HCT116 (cell line): ENCODE data around the gene EPYC. TPM values are rescaled to one million over a fixed set of nuclear protein-coding genes. Genes with fewer than 3 reads are reported as not detected.

Experiments
- CEBPB ChIP-seq: IDR thresholded peaks from 2 replicates; pipeline ENCODE4 v1.6.1; 2012; ENCODE audit warnings: low read depth
- CTCF ChIP-seq, 3 experiments: fragments of 200-600 bp in 1 of 3; sonication (generic) in 1 of 3; IDR thresholded peaks in 2 of 3; conservative IDR thresholded peaks in 1 of 3; 2 replicates each; pipeline ENCODE4 v1.5.1; 2012 to 2017; ENCODE audit warnings: low read depth in 2 of 3, low read length in 2 of 3, antibody characterized with exemption in 1 of 3, borderline replicate concordance in 1 of 3, control low read depth in 1 of 3, mild to moderate bottlenecking in 1 of 3, mixed read lengths in 1 of 3, mixed run types in 1 of 3, moderate library complexity in 1 of 3; ENCODE audit not compliant: insufficient read depth in 1 of 3
- ELF1 ChIP-seq: IDR thresholded peaks from 2 replicates; pipeline ENCODE4 v1.6.1; 2012; ENCODE audit warnings: low read depth, borderline replicate concordance
- EZH2phosphoT487 ChIP-seq: fragments of 200-600 bp; IDR thresholded peaks from 2 replicates; pipeline ENCODE4 v1.6.1; 2018; ENCODE audit warnings: antibody characterized with exemption, borderline replicate concordance
- JUND ChIP-seq: IDR thresholded peaks from 2 replicates; pipeline ENCODE4 v1.6.1; 2012
- POLR2A ChIP-seq: IDR thresholded peaks from 2 replicates; pipeline ENCODE4 v1.7.0; 2011; ENCODE audit warnings: borderline replicate concordance; ENCODE audit not compliant: insufficient read depth, insufficient read length; ENCODE audit errors: extremely low read depth
- POLR2AphosphoS5 ChIP-seq: IDR thresholded peaks from 2 replicates; pipeline ENCODE4 v1.6.1; 2011; ENCODE audit warnings: mild to moderate bottlenecking, low read depth, low read length, moderate library complexity
- RAD21 ChIP-seq: IDR thresholded peaks from 2 replicates; pipeline ENCODE4 v1.6.1; 2012; ENCODE audit warnings: low read depth, mild to moderate bottlenecking
- REST ChIP-seq: IDR thresholded peaks from 2 replicates; pipeline ENCODE4 v1.6.1; 2012; ENCODE audit warnings: low read depth
- SIN3A ChIP-seq: IDR thresholded peaks from 2 replicates; pipeline ENCODE4 v1.6.1; 2012; ENCODE audit warnings: low read depth
- SRF ChIP-seq: IDR thresholded peaks from 2 replicates; pipeline ENCODE4 v1.6.1; 2012; ENCODE audit warnings: low read depth
- TCF7L2 ChIP-seq: IDR thresholded peaks from 2 replicates; pipeline ENCODE4 v1.7.0; 2011; ENCODE audit warnings: borderline replicate concordance, inconsistent platforms; ENCODE audit not compliant: insufficient read depth, insufficient read length; ENCODE audit errors: extremely low read depth
- ZNF274 ChIP-seq: fragments of 200-500 bp; sonication (Bioruptor generic); IDR thresholded peaks from 2 replicates; pipeline ENCODE4 v1.6.1; 2014; ENCODE audit warnings: mild to moderate bottlenecking, low read depth, low read length, inconsistent platforms
- total RNA-seq: library from RNA; stranded (reverse); gene quantifications from one replicate; pipeline ENCODE4 v1.2.1, GENCODE V29; 2021; ENCODE audit not compliant: unreplicated experiment

The EPYC gene
- total RNA-seq, 1 experiment from 2014 or later, result not detected

- TF ChIP-seq REST (no peak), ELF1 (no peak), JUND (no peak), POLR2A (no peak), TCF7L2 (no peak), SIN3A (no peak), EZH2phosphoT487 (no peak), ZNF274 (no peak), CTCF (IDR thresholded peaks at IDR 0.05 in 2 of 3, conservative IDR thresholded peaks at IDR 0.05 in 1 of 3; ENCODE audit: borderline replicate concordance in 1 of 3, insufficient read depth in 1 of 3, low read depth in 2 of 3, low read length in 2 of 3) (no peak), CEBPB (no peak), SRF (no peak), RAD21 (no peak), POLR2AphosphoS5 (no peak)
Measured at GRCh38 chr12:91052026-91052425, 47.3 kb upstream of the EPYC start (continued).
